ENCODE results near the gene CORO2A. TPM values are rescaled to one million over a fixed set of nuclear protein-coding genes. Genes with fewer than 3 reads are reported as not detected.

CORO2A gene
- total and polyA plus RNA-seq, 2 of the 13 experiments (the other 11 are each of a cell fraction or from before 2014, with no cell fraction given), result 14.4 to 15.3 TPM

- peak; percentile 45 for TF ChIP-seq STAG1 (CRISPR knock-in tag; IDR thresholded peaks at IDR 0.05)
- TF ChIP-seq ZNF143 (CRISPR knock-in tag; IDR thresholded peaks at IDR 0.05), result no peak
- TF ChIP-seq ZNF839 (CRISPR knock-in tag; IDR thresholded peaks at IDR 0.05; ENCODE audit: borderline replicate concordance), result no peak
- no peak for TF ChIP-seq NBN (conservative IDR thresholded peaks at IDR 0.05)
- peak; percentile 49; the same call in 1 of the 2 replicates for TF ChIP-seq SIX4 (CRISPR knock-in tag; IDR thresholded peaks at IDR 0.05)
- TF ChIP-seq ZNF891 (CRISPR knock-in tag; IDR thresholded peaks at IDR 0.05), result no peak
- no peak for TF ChIP-seq GLI4 (CRISPR knock-in tag; IDR thresholded peaks at IDR 0.05; ENCODE audit: borderline replicate concordance)
- TF ChIP-seq, protein P1, sequence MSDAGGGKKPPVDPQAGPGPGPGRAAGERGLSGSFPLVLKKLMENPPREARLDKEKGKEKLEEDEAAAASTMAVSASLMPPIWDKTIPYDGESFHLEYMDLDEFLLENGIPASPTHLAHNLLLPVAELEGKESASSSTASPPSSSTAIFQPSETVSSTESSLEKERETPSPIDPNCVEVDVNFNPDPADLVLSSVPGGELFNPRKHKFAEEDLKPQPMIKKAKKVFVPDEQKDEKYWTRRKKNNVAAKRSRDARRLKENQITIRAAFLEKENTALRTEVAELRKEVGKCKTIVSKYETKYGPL (CRISPR knock-in tag; IDR thresholded peaks at IDR 0.05), result no peak
- no peak for TF ChIP-seq ZNF576 (CRISPR knock-in tag; IDR thresholded peaks at IDR 0.05)
- TF ChIP-seq AKAP8 (CRISPR knock-in tag; IDR thresholded peaks at IDR 0.05), result no peak
- TF ChIP-seq ZNF770 (CRISPR knock-in tag; IDR thresholded peaks at IDR 0.05), result peak; percentile 90; the same call in 1 of the 2 replicates
- TF ChIP-seq IRX3 (CRISPR knock-in tag; IDR thresholded peaks at IDR 0.05; ENCODE audit: borderline replicate concordance, low read depth), result no peak
- TF ChIP-seq, protein P2, sequence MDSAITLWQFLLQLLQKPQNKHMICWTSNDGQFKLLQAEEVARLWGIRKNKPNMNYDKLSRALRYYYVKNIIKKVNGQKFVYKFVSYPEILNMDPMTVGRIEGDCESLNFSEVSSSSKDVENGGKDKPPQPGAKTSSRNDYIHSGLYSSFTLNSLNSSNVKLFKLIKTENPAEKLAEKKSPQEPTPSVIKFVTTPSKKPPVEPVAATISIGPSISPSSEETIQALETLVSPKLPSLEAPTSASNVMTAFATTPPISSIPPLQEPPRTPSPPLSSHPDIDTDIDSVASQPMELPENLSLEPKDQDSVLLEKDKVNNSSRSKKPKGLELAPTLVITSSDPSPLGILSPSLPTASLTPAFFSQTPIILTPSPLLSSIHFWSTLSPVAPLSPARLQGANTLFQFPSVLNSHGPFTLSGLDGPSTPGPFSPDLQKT (CRISPR knock-in tag; IDR thresholded peaks at IDR 0.05; ENCODE audit: borderline replicate concordance), result no peak
- TF ChIP-seq ZFP41 (CRISPR knock-in tag; IDR thresholded peaks at IDR 0.05; ENCODE audit: borderline replicate concordance), result no peak
- 0 out of 2 replicates have a peak, but pooled peaks have one; percentile 45 for TF ChIP-seq ZBTB20 (CRISPR knock-in tag; IDR thresholded peaks at IDR 0.05; ENCODE audit: borderline replicate concordance, low read depth)
- TF ChIP-seq, protein P3, sequence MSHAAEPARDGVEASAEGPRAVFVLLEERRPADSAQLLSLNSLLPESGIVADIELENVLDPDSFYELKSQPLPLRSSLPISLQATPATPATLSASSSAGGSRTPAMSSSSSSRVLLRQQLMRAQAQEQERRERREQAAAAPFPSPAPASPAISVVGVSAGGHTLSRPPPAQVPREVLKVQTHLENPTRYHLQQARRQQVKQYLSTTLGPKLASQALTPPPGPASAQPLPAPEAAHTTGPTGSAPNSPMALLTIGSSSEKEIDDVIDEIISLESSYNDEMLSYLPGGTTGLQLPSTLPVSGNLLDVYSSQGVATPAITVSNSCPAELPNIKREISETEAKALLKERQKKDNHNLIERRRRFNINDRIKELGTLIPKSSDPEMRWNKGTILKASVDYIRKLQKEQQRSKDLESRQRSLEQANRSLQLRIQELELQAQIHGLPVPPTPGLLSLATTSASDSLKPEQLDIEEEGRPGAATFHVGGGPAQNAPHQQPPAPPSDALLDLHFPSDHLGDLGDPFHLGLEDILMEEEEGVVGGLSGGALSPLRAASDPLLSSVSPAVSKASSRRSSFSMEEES (CRISPR knock-in tag; IDR thresholded peaks at IDR 0.05), result no peak
- peak; percentile 62 for TF ChIP-seq DRAP1 (CRISPR knock-in tag; IDR thresholded peaks at IDR 0.05)
- TF ChIP-seq GATAD2A (CRISPR knock-in tag; IDR thresholded peaks at IDR 0.05), result peak; percentile 92
- TF ChIP-seq HOXA3 (CRISPR knock-in tag; IDR thresholded peaks at IDR 0.05), result peak; percentile 81; the same call in 1 of the 2 replicates
- peak; percentile 66; the same call in 1 of the 2 replicates for TF ChIP-seq ZNF205 (CRISPR knock-in tag; IDR thresholded peaks at IDR 0.05)
- TF ChIP-seq TIGD3 (CRISPR knock-in tag; IDR thresholded peaks at IDR 0.05; ENCODE audit: borderline replicate concordance), result no peak
- TF ChIP-seq ZNF296 (CRISPR knock-in tag; conservative IDR thresholded peaks at IDR 0.05), result no peak
Measured at GRCh38 chr9:98146101-98146991, 46.1 kb downstream of the CORO2A start (continued).

Measured in HepG2 (cell line).